Testis (tissue), 2 donors: ENCODE data around the gene ESR1.

Experiments
- POLR2A ChIP-seq: fragments of 450-650 bp; IDR thresholded peaks from one replicate; pipeline ENCODE4 v1.6.1; 2017; ENCODE audit warnings: antibody characterized with exemption, mild to moderate bottlenecking, moderate library complexity
- TF ChIP-seq, protein P1 (sequence below), 3 experiments: fragments of 450-650 bp in 2 of 3; fragments of 200-600 bp in 1 of 3; sonication (generic) in 1 of 3; IDR thresholded peaks; one replicate each; pipeline ENCODE4 v1.5.1; 2016 to 2019; ENCODE audit warnings: antibody characterized with exemption in 3 of 3, mild to moderate bottlenecking in 2 of 3, moderate library complexity in 1 of 3

- TF ChIP-seq POLR2A = no peak
- TF ChIP-seq, protein P1, sequence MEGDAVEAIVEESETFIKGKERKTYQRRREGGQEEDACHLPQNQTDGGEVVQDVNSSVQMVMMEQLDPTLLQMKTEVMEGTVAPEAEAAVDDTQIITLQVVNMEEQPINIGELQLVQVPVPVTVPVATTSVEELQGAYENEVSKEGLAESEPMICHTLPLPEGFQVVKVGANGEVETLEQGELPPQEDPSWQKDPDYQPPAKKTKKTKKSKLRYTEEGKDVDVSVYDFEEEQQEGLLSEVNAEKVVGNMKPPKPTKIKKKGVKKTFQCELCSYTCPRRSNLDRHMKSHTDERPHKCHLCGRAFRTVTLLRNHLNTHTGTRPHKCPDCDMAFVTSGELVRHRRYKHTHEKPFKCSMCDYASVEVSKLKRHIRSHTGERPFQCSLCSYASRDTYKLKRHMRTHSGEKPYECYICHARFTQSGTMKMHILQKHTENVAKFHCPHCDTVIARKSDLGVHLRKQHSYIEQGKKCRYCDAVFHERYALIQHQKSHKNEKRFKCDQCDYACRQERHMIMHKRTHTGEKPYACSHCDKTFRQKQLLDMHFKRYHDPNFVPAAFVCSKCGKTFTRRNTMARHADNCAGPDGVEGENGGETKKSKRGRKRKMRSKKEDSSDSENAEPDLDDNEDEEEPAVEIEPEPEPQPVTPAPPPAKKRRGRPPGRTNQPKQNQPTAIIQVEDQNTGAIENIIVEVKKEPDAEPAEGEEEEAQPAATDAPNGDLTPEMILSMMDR (IDR thresholded peaks at IDR 0.05) = no peak
These were observed 328.4 kb downstream of the ESR1 start for GRCh38 chr6:152135755-152136448.
